GM23338 (cell line): ENCODE results near the gene ARMH4. TPM values are rescaled to one million over a fixed set of nuclear protein-coding genes. Genes with fewer than 3 reads are reported as not detected.

Source experiments
- ATAC-seq: fragments of 200-7000 bp; cut with Tn5 transposase; 3 replicates; pipeline ENCODE4 v1.9.1; 2020
- DNase-seq: peaks from one replicate; pipeline ENCODE4 v3.0.0-alpha.2; 2015; ENCODE audit warnings: low spot score
- H2AFZ ChIP-seq: fragments of 200-600 bp; sonication (generic); 2 replicates; pipeline ENCODE4 v1.8.0; 2016; ENCODE audit warnings: antibody characterized with exemption, mild to moderate bottlenecking, moderate library complexity
- H3F3A ChIP-seq: fragments of 200-600 bp; sonication (generic); replicated peaks from 2 replicates; pipeline ENCODE4 v1.8.0; 2017; ENCODE audit warnings: antibody characterized with exemption, mixed run types, low read depth
- H3K27ac ChIP-seq: fragments of 200-600 bp; sonication (generic); 2 replicates; pipeline ENCODE4 v1.6.1; 2016; ENCODE audit warnings: low read depth
- H3K27me3 ChIP-seq: fragments of 200-600 bp; sonication (generic); 2 replicates; pipeline ENCODE4 v1.8.0; 2016; ENCODE audit warnings: mild to moderate bottlenecking, mixed run types, moderate library complexity; ENCODE audit not compliant: insufficient read depth
- H3K36me3 ChIP-seq: fragments of 200-600 bp; sonication (generic); 2 replicates; pipeline ENCODE4 v1.8.0; 2016; ENCODE audit warnings: mild to moderate bottlenecking; ENCODE audit not compliant: insufficient read depth
- H3K4me1 ChIP-seq: fragments of 200-600 bp; sonication (generic); 2 replicates; pipeline ENCODE4 v1.8.0; 2016; ENCODE audit warnings: mild to moderate bottlenecking, moderate library complexity; ENCODE audit not compliant: insufficient read depth
- H3K4me2 ChIP-seq: fragments of 200-600 bp; sonication (generic); 2 replicates; pipeline ENCODE4 v1.7.1; 2017; ENCODE audit warnings: mixed run types
- H3K4me3 ChIP-seq: fragments of 200-600 bp; sonication (generic); 2 replicates; pipeline ENCODE4 v1.6.1; 2016; ENCODE audit warnings: mixed run types
- H3K79me2 ChIP-seq: fragments of 200-600 bp; sonication (generic); replicated peaks from 2 replicates; pipeline ENCODE4 v1.8.0; 2017; ENCODE audit warnings: mild to moderate bottlenecking; ENCODE audit not compliant: insufficient read depth
- H3K9me2 ChIP-seq: fragments of 200-600 bp; sonication (generic); 2 replicates; pipeline ENCODE4 v1.8.0; 2017; ENCODE audit not compliant: insufficient read depth
- H4K20me1 ChIP-seq: fragments of 200-600 bp; sonication (generic); replicated peaks from 2 replicates; pipeline ENCODE4 v1.8.0; 2017; ENCODE audit warnings: mild to moderate bottlenecking; ENCODE audit not compliant: insufficient read depth
- H3K27ac Mint-ChIP-seq: 2 replicates; pipeline ENCODE4 v1.8.0; 2020; ENCODE audit warnings: inconsistent platforms, mild to moderate bottlenecking, moderate library complexity, mixed read lengths
- H3K27me3 Mint-ChIP-seq: 3 replicates; pipeline ENCODE4 v1.8.0; 2022; ENCODE audit warnings: low read depth, mild to moderate bottlenecking, moderate library complexity, mixed read lengths, inconsistent platforms; ENCODE audit not compliant: insufficient read depth, poor library complexity
- H3K36me3 Mint-ChIP-seq: 3 replicates; pipeline ENCODE4 v1.8.0; 2021; ENCODE audit warnings: low read depth, mild to moderate bottlenecking, inconsistent platforms, moderate library complexity, mixed read lengths
- H3K4me1 Mint-ChIP-seq: 3 replicates; pipeline ENCODE4 v1.8.0; 2020; ENCODE audit warnings: mild to moderate bottlenecking, inconsistent platforms, mixed read lengths
- H3K4me3 Mint-ChIP-seq: 3 replicates; pipeline ENCODE4 v1.8.0; 2021; ENCODE audit warnings: moderate library complexity, mild to moderate bottlenecking, inconsistent platforms, mixed read lengths
- H3K9me3 Mint-ChIP-seq: 3 replicates; pipeline ENCODE4 v1.8.0; 2020; ENCODE audit warnings: moderate library complexity, mild to moderate bottlenecking, inconsistent platforms, mixed read lengths
- CREB1 ChIP-seq: fragments of 250-450 bp; sonication (Bioruptor Pico); IDR thresholded peaks from 2 replicates; pipeline ENCODE4 v1.5.0; 2020; ENCODE audit warnings: low read depth, mild to moderate bottlenecking, moderate library complexity
- ETS1 ChIP-seq: IDR thresholded peaks from 2 replicates; pipeline ENCODE4 v1.6.1; 2016; ENCODE audit warnings: antibody characterized with exemption
- EZH2 ChIP-seq: fragments of 200-600 bp; sonication (generic); IDR thresholded peaks from one replicate; pipeline ENCODE4 v1.8.0; 2017; ENCODE audit warnings: antibody characterized with exemption, mild to moderate bottlenecking, low read depth; ENCODE audit not compliant: unreplicated experiment
- EZH2phosphoT487 ChIP-seq: fragments of 200-600 bp; sonication (generic); IDR thresholded peaks from one replicate; pipeline ENCODE4 v1.8.1; 2018; ENCODE audit warnings: antibody characterized with exemption; ENCODE audit not compliant: unreplicated experiment
- JUNB ChIP-seq: IDR thresholded peaks from one replicate; pipeline ENCODE4 v1.6.1; 2016; ENCODE audit warnings: antibody characterized with exemption; ENCODE audit not compliant: unreplicated experiment
- NANOG ChIP-seq: IDR thresholded peaks from 2 replicates; pipeline ENCODE4 v1.6.1; 2016; ENCODE audit warnings: antibody characterized with exemption, borderline replicate concordance
- POLR2AphosphoS5 ChIP-seq: IDR thresholded peaks from 2 replicates; pipeline ENCODE4 v1.6.1; 2016; ENCODE audit warnings: antibody characterized with exemption, low read depth
- STAT1 ChIP-seq: IDR thresholded peaks from one replicate; pipeline ENCODE4 v1.6.1; 2016; ENCODE audit warnings: antibody characterized with exemption; ENCODE audit not compliant: unreplicated experiment
- ZNF114 ChIP-seq: fragments of 250-450 bp; sonication (Bioruptor Pico); IDR thresholded peaks from 2 replicates; pipeline ENCODE4 v1.5.0; 2020; ENCODE audit warnings: mild to moderate bottlenecking, moderate library complexity
- ZNF331 ChIP-seq: fragments of 250-450 bp; sonication (Bioruptor Pico); IDR thresholded peaks from 2 replicates; pipeline ENCODE4 v1.5.0; 2020; ENCODE audit warnings: low read depth, mild to moderate bottlenecking, moderate library complexity
- polyA plus RNA-seq: library from polyadenylated mRNA; unstranded; fragments of >200 nt; fragmentation: Nextera tagmentation; extraction: Ambion mirVana; gene quantifications from 2 replicates; pipeline ENCODE4 v1.2.1, GENCODE V29; 2016
- total RNA-seq: library from RNA; depleted of rRNA; stranded (reverse); fragments of >200 nt; shearing (Covaris generic); gene quantifications from 2 replicates; pipeline ENCODE4 v1.2.3, GENCODE V29; 2014
- TF ChIP-seq, protein P1 (sequence below), 2 experiments: fragments of 200-600 bp in 1 of 2; sonication (generic) in 1 of 2; conservative IDR thresholded peaks; 2 replicates each; pipeline versions ENCODE4 v1.5.1 to v1.6.1; 2016 to 2017; ENCODE audit warnings: antibody characterized with exemption in 2 of 2, low read depth in 2 of 2, mild to moderate bottlenecking in 2 of 2, moderate library complexity in 1 of 2
- TF ChIP-seq, protein P2 (sequence below): fragments of 250-450 bp; sonication (Bioruptor Pico); IDR thresholded peaks from 2 replicates; pipeline ENCODE4 v1.5.0; 2020; ENCODE audit warnings: mild to moderate bottlenecking, moderate library complexity
- TF ChIP-seq, protein P3 (sequence below): IDR thresholded peaks from one replicate; pipeline ENCODE4 v1.6.1; 2018; ENCODE audit warnings: antibody characterized with exemption; ENCODE audit not compliant: unreplicated experiment

Gene ARMH4
- total and polyA plus RNA-seq, 2 experiments from 2014 or later: 15.5 to 20.2 TPM

- peaks cover 14% of the 10 kb centered on the region; the same call in 1 of the 2 replicates for H3K4me1 ChIP-seq
- H3K4me2 ChIP-seq: no peak overlapping the region
- no peaks in the 10 kb centered on the region for H3F3A ChIP-seq
- H4K20me1 ChIP-seq: no peaks in the 10 kb centered on the region
- ATAC-seq (no peak), DNase-seq (no peak)
- H3K4me3 Mint-ChIP-seq: no peak overlapping the region
- no peaks in the 10 kb centered on the region for H3K9me2 ChIP-seq
- no peaks in the 10 kb centered on the region for H3K27me3 Mint-ChIP-seq
- no peak overlapping the region for H3K27ac ChIP-seq
- H3K27me3 ChIP-seq: no peaks in the 10 kb centered on the region
- H3K9me3 Mint-ChIP-seq: no peaks in the 10 kb centered on the region; the same call in 2 of the 3 replicates
- H3K4me3 ChIP-seq: no peak overlapping the region
- H3K79me2 ChIP-seq: no peaks in the 10 kb centered on the region
- peak overlapping the region; percentile 12; the same call in 1 of the 2 replicates for H2AFZ ChIP-seq
- TF ChIP-seq NANOG: no peak
- TF ChIP-seq EZH2phosphoT487: no peak
- no peak for TF ChIP-seq ZNF114 (CRISPR knock-in tag)
- no peak for TF ChIP-seq CREB1
- no peak for TF ChIP-seq EZH2
- TF ChIP-seq ZNF331 (CRISPR knock-in tag): no peak
- TF ChIP-seq JUNB: no peak
- TF ChIP-seq, protein P1, sequence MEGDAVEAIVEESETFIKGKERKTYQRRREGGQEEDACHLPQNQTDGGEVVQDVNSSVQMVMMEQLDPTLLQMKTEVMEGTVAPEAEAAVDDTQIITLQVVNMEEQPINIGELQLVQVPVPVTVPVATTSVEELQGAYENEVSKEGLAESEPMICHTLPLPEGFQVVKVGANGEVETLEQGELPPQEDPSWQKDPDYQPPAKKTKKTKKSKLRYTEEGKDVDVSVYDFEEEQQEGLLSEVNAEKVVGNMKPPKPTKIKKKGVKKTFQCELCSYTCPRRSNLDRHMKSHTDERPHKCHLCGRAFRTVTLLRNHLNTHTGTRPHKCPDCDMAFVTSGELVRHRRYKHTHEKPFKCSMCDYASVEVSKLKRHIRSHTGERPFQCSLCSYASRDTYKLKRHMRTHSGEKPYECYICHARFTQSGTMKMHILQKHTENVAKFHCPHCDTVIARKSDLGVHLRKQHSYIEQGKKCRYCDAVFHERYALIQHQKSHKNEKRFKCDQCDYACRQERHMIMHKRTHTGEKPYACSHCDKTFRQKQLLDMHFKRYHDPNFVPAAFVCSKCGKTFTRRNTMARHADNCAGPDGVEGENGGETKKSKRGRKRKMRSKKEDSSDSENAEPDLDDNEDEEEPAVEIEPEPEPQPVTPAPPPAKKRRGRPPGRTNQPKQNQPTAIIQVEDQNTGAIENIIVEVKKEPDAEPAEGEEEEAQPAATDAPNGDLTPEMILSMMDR (conservative IDR thresholded peaks at IDR 0.05; ENCODE audit: low read depth in 2 of 2): no peak
- TF ChIP-seq ETS1: no peak
- TF ChIP-seq, protein P2, sequence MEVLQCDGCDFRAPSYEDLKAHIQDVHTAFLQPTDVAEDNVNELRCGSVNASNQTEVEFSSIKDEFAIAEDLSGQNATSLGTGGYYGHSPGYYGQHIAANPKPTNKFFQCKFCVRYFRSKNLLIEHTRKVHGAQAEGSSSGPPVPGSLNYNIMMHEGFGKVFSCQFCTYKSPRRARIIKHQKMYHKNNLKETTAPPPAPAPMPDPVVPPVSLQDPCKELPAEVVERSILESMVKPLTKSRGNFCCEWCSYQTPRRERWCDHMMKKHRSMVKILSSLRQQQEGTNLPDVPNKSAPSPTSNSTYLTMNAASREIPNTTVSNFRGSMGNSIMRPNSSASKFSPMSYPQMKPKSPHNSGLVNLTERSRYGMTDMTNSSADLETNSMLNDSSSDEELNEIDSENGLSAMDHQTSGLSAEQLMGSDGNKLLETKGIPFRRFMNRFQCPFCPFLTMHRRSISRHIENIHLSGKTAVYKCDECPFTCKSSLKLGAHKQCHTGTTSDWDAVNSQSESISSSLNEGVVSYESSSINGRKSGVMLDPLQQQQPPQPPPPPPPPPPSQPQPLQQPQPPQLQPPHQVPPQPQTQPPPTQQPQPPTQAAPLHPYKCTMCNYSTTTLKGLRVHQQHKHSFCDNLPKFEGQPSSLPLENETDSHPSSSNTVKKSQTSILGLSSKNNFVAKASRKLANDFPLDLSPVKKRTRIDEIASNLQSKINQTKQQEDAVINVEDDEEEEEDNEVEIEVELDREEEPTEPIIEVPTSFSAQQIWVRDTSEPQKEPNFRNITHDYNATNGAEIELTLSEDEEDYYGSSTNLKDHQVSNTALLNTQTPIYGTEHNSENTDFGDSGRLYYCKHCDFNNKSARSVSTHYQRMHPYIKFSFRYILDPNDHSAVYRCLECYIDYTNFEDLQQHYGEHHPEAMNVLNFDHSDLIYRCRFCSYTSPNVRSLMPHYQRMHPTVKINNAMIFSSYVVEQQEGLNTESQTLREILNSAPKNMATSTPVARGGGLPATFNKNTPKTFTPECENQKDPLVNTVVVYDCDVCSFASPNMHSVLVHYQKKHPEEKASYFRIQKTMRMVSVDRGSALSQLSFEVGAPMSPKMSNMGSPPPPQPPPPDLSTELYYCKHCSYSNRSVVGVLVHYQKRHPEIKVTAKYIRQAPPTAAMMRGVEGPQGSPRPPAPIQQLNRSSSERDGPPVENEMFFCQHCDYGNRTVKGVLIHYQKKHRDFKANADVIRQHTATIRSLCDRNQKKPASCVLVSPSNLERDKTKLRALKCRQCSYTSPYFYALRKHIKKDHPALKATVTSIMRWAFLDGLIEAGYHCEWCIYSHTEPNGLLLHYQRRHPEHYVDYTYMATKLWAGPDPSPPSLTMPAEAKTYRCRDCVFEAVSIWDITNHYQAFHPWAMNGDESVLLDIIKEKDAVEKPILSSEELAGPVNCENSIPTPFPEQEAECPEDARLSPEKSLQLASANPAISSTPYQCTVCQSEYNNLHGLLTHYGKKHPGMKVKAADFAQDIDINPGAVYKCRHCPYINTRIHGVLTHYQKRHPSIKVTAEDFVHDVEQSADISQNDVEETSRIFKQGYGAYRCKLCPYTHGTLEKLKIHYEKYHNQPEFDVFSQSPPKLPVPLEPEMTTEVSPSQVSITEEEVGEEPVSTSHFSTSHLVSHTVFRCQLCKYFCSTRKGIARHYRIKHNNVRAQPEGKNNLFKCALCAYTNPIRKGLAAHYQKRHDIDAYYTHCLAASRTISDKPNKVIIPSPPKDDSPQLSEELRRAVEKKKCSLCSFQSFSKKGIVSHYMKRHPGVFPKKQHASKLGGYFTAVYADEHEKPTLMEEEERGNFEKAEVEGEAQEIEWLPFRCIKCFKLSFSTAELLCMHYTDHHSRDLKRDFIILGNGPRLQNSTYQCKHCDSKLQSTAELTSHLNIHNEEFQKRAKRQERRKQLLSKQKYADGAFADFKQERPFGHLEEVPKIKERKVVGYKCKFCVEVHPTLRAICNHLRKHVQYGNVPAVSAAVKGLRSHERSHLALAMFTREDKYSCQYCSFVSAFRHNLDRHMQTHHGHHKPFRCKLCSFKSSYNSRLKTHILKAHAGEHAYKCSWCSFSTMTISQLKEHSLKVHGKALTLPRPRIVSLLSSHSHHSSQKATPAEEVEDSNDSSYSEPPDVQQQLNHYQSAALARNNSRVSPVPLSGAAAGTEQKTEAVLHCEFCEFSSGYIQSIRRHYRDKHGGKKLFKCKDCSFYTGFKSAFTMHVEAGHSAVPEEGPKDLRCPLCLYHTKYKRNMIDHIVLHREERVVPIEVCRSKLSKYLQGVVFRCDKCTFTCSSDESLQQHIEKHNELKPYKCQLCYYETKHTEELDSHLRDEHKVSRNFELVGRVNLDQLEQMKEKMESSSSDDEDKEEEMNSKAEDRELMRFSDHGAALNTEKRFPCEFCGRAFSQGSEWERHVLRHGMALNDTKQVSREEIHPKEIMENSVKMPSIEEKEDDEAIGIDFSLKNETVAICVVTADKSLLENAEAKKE (CRISPR knock-in tag): no peak
- TF ChIP-seq POLR2AphosphoS5: no peak
- TF ChIP-seq, protein P3, sequence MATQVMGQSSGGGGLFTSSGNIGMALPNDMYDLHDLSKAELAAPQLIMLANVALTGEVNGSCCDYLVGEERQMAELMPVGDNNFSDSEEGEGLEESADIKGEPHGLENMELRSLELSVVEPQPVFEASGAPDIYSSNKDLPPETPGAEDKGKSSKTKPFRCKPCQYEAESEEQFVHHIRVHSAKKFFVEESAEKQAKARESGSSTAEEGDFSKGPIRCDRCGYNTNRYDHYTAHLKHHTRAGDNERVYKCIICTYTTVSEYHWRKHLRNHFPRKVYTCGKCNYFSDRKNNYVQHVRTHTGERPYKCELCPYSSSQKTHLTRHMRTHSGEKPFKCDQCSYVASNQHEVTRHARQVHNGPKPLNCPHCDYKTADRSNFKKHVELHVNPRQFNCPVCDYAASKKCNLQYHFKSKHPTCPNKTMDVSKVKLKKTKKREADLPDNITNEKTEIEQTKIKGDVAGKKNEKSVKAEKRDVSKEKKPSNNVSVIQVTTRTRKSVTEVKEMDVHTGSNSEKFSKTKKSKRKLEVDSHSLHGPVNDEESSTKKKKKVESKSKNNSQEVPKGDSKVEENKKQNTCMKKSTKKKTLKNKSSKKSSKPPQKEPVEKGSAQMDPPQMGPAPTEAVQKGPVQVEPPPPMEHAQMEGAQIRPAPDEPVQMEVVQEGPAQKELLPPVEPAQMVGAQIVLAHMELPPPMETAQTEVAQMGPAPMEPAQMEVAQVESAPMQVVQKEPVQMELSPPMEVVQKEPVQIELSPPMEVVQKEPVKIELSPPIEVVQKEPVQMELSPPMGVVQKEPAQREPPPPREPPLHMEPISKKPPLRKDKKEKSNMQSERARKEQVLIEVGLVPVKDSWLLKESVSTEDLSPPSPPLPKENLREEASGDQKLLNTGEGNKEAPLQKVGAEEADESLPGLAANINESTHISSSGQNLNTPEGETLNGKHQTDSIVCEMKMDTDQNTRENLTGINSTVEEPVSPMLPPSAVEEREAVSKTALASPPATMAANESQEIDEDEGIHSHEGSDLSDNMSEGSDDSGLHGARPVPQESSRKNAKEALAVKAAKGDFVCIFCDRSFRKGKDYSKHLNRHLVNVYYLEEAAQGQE: no peak
- no peak for TF ChIP-seq STAT1
- H3K4me1 Mint-ChIP-seq: peaks cover 25% of the 10 kb centered on the region
- H3K36me3 ChIP-seq: no peaks in the 10 kb centered on the region
- peak overlapping the region; percentile 78 for H3K27ac Mint-ChIP-seq
- no peaks in the 10 kb centered on the region for H3K36me3 Mint-ChIP-seq
These were observed 69.4 kb downstream of the ARMH4 start for GRCh38 chr14:58082491-58083098.
